ENCODE measurements around the gene PIEZO1.

DNA sequence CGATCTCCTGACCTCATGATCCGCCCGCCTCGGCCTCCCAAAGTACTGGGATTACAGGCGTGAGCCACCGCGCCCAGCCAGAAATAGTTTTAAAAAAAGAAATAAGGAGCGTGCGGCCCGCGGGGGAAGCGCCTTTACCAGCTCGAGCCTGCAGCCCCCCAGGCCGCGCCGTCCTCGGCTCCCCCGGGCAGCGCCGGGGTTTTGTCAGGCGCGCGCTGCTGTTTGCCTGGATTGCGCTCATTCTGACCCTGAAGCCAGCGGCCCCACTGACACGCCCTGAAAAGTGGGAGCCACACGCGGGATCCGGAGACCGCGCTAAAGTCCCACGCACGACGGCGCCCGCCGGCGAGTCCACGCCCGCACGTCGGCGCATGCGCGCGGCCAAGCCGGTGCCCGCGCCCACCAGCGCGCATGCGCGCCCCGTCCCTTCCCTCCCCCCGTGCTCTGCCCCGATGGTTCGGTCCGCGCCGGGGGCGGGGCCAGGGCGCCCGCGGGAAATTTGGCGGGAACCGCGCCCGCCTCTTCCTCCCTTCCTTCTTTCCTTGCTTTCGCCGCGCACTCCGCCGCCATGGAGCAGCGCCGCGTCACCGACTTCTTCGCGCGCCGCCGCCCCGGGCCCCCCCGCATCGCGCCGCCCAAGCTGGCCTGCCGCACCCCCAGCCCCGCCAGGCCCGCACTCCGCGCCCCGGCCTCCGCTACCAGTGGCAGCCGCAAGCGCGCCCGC is 18.4 kb upstream of the PIEZO1 start, which contains the start of gene CDT1:
- TF ChIP-seq, protein P1, sequence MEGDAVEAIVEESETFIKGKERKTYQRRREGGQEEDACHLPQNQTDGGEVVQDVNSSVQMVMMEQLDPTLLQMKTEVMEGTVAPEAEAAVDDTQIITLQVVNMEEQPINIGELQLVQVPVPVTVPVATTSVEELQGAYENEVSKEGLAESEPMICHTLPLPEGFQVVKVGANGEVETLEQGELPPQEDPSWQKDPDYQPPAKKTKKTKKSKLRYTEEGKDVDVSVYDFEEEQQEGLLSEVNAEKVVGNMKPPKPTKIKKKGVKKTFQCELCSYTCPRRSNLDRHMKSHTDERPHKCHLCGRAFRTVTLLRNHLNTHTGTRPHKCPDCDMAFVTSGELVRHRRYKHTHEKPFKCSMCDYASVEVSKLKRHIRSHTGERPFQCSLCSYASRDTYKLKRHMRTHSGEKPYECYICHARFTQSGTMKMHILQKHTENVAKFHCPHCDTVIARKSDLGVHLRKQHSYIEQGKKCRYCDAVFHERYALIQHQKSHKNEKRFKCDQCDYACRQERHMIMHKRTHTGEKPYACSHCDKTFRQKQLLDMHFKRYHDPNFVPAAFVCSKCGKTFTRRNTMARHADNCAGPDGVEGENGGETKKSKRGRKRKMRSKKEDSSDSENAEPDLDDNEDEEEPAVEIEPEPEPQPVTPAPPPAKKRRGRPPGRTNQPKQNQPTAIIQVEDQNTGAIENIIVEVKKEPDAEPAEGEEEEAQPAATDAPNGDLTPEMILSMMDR (conservative IDR thresholded peaks at IDR 0.05): no peak
- TF ChIP-seq EZH2 (IDR thresholded peaks at IDR 0.05; ENCODE audit: low read depth): no peak

All from PC-9 (cell line).